NCI-H2227 treated with DMSO at 0.1 percent for 48 hours (cell line): ENCODE measurements around the gene BNC2.

Experiments
- DNase-seq: peaks from one replicate; lab custom pipeline; 2025; lab: John Stamatoyannopoulos, UW

The BNC2 gene

DNA sequence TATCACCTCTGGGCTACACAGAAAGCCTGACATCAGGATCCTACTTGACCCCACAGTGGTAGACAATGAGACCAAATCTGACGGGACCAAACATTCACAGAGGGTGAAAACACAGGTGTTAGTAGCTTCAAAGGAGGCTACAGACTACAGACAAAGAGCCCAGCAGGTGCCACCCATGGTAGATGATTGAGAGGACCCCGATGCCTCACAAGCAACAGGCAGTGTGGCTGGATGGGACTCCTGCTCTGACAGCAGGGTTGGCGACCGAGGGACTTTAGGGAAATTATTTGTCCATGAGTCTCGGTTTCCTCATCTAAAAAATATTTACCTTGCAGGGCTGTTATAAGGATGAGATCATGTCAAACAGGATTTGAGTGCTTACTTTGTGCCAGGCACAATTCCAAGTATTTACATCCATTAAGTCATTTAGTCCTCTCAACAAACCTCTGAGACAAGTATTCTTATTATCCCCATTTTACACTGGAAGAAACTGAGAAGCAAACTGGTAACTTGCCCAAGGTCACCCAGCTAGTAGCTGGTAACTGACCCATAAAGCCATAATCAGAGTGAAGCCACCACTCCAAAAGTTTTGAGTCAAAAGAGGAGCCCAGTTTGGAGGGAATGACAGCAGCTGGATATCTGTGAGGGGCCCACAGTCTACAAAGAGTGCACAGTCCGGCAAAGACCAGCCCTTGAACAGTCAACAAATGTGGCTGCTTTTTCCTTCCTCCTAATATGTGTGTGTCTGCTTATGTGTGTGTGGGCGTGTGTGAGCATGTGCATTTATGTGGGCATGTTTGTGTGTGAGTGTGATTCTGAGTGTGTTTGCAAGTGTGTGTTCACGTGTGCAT is 502.0 kb downstream of the BNC2 start:
- no peak for DNase-seq

DNA sequence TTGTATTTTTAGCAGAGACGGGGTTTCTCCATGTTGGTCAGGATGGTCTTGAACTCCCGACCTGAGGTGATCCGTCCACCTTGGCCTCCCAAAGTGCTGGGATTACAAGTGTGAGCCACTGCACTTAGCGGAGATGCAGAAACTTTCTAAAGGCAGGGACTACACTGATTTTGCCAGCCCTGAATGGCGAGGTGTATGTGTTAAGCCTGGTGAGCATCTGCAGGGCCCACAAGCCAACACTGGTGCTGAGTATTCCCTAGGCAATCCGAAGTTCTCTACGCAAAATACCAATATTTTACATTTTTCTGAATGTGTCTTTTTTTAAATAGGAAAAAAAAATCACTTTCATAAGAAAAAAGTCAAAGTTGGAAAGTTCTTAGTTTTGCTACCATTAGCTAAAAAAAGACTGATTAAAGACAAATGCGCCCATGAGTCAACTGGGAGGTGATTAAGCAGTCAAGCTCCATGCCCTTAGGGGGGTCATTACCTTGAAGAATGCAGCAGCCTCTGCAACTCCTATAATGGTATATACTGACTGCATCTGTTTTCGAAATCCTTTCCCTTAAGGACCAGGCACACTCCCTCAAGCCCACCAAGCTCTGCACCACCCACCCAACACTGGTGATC is 502.8 kb downstream of the BNC2 start:
- DNase-seq, result no peak

DNA sequence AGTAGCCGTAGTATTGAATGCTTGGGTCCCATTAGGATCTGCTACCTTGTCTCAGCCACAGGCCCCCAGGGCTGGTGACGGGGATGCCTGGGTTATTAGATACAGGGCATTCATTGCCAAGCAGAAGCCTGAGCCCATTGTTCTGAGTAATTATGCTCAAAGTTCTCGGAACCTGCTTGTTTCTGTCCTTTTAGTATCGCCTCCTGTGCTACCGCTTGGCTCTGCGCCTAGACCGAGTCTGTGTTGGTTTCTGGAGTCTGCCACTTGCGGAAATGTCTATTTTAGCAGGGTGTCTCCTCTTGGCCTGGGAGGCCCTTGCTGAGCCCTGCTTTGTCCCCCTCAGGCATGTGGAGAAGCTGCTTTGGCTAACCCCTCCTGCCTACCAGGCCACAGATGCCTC is 506.1 kb downstream of the BNC2 start:
- DNase-seq, result no peak

DNA sequence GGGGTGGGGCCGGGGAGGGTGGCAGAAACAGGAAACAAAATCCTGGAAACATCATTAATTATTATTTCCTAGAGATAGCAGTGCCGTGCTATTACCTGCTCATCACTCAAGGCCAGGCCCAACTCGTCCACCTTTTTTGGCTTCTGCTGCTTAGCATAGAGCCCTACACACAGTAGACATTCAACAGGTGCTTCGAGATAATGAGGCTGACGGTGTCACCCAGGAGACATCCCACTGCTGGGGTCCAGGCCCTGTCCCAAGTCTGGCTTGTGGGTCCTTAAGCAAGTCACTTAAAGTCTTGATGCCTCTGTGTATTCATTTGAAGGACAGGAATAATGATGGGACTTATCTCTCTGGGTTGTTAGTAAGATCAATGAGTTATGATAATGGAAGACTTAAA is 506.6 kb downstream of the BNC2 start:
- DNase-seq, result no peak

DNA sequence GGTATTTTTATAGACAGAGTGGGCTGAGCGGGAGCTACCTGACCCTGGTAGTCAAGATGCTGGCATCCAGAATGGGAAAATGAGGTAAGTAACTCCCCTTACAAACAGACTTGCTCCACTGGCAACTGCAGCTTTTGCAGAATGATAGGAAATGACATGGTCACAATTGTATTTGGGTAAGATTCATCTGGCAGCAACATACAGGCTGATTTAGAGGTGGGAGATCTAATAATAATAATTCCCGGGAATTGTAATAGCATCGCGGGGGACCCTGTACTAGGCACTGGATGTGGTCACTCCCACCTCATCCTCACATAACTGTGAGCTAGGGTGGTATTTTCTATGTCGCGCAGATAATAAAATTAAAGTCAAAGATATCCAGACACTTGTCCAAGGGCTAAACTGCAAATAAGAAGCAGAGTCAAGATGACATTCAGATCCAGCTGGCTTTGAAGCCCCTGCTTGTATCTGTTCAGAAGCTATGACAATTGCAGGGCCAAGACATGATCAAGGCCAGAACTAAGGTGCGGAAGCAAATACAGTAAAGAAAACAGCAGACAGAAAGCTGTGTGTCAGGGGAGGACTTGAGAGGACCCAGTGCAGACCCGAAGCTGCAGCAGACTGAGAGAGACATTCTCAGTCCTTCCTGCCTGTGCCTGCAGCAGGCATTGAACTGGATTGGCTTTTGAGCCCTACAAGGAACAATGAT is 507.2 kb downstream of the BNC2 start:
- DNase-seq, result no peak

DNA sequence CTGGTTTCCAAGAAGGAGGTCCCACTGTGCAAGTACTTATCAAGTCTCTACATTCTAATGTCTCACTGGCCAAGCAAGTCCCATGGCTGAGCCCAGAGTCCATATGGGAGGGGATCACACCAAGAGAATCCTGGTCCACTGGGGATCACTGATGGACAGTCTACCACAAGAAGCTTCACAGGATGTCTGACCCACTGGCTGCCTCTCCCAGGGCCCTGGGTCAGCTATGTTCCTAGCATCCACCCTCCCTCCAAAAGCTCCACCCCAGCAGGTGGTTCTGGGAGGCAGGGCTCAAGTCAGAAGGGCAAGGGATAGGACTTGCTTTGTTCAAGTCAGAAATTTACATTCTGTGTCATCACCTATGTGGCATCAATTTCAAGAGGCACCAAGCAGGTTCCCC is 508.5 kb downstream of the BNC2 start:
- no peak for DNase-seq

DNA sequence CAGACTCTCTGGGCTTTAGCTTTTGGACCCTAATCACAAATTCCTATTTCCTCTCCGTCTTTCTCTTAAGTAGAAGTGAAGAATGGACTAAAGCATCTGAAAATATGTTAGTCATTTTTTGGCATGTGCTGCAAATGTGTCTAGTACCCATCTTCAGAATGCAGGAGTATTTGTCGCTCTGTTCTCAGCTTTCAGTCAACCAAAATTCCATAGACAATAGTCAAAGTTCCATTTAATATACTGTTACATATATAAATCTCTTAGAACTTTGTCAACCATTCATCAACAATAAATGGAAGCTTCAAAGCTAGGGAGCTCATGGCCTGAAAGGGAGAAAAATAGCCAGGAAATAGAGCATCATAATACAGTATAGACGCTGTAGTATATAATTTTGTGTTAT is 509.4 kb downstream of the BNC2 start:
- DNase-seq, result no peak

DNA sequence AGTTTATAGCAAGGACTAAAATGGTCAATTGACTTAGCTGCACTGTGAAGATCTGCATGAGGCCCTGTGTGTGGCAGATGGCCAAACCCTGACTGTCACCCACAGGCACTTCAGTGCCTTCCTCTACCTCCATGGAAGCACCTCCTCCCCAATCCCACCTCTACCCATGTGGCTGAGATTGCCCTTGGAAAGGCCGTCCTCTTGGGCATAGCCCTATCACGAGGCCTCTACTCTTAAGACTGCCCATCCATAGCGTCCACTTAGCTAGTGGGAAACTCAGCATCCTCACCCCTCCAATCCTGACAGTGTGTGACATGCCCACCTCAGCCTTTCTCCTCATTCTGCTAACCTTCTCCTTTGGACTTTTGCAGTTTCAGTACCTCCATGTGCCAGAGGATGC is 510.2 kb downstream of the BNC2 start:
- DNase-seq, result no peak
